Activated CD8-positive, alpha-beta memory T cell treated with anti-CD3 and anti-CD28 coated beads for 24 hours (primary cell): ENCODE data around the gene TMEM266.

Source experiments
- DNase-seq: peaks from one replicate; pipeline ENCODE4 v3.0.0-alpha.2; 2020

The TMEM266 gene

GRCh38 chr15:76164602-76165001 lies 104.8 kb downstream of the TMEM266 start:
- no peak for DNase-seq

GRCh38 chr15:76165951-76166350 lies 106.2 kb downstream of the TMEM266 start:
- no peak for DNase-seq

GRCh38 chr15:76168237-76168984 lies 108.6 kb downstream of the TMEM266 start:
- no peak for DNase-seq

- DNase-seq: no peak
Measured at GRCh38 chr15:76169018-76169417, 109.2 kb downstream of the TMEM266 start.

- DNase-seq: no peak
Measured at GRCh38 chr15:76169911-76170800, 110.4 kb downstream of the TMEM266 start.

- DNase-seq: no peak
Measured at GRCh38 chr15:76172782-76173181, 113.0 kb downstream of the TMEM266 start.

GRCh38 chr15:76173317-76173834 lies 113.6 kb downstream of the TMEM266 start:
- no peak for DNase-seq

GRCh38 chr15:76174654-76175053 lies 114.9 kb downstream of the TMEM266 start:
- no peak for DNase-seq

GRCh38 chr15:76175442-76175841 lies 115.7 kb downstream of the TMEM266 start:
- no peak for DNase-seq

- DNase-seq: no peak
Measured at GRCh38 chr15:76176059-76176458, 116.3 kb downstream of the TMEM266 start.

GRCh38 chr15:76176487-76177085 lies 116.8 kb downstream of the TMEM266 start:
- DNase-seq: no peak

- DNase-seq: no peak
Measured at GRCh38 chr15:76177491-76178040, 117.8 kb downstream of the TMEM266 start.

- no peak for DNase-seq
Measured at GRCh38 chr15:76178296-76179000, 118.7 kb downstream of the TMEM266 start.

GRCh38 chr15:76179023-76179422 lies 119.2 kb downstream of the TMEM266 start:
- no peak for DNase-seq

- no peak for DNase-seq
Measured at GRCh38 chr15:76180321-76180720, 120.5 kb downstream of the TMEM266 start.

- DNase-seq: peak; percentile 59
Measured at GRCh38 chr15:76181705-76182107, 121.9 kb downstream of the TMEM266 start.

- DNase-seq: no peak
Measured at GRCh38 chr15:76183930-76184649, 124.3 kb downstream of the TMEM266 start.

GRCh38 chr15:76184650-76185035 lies 124.9 kb downstream of the TMEM266 start:
- no peak for DNase-seq

GRCh38 chr15:76185716-76186115 lies 125.9 kb downstream of the TMEM266 start:
- no peak for DNase-seq

- no peak for DNase-seq
Measured at GRCh38 chr15:76187163-76187562, 127.4 kb downstream of the TMEM266 start.

- no peak for DNase-seq
Measured at GRCh38 chr15:76189106-76189505, 129.3 kb downstream of the TMEM266 start.

- no peak for DNase-seq
Measured at GRCh38 chr15:76190070-76190564, 130.3 kb downstream of the TMEM266 start.
